Mucosa of rectum (tissue), 2 donors: ENCODE results near the gene KRT72.

Experiments used
- H3K27ac ChIP-seq, 2 donors: one replicate each; pipeline ENCODE4 v1.7.0; 2013; ENCODE audit warnings: inconsistent platforms in 2 of 2, low read depth in 2 of 2, low read length in 2 of 2
- H3K27me3 ChIP-seq, 2 donors: one replicate each; pipeline ENCODE4 v1.7.0; 2013; ENCODE audit warnings: low read length in 2 of 2; ENCODE audit not compliant: control insufficient read depth in 2 of 2, insufficient read depth in 2 of 2
- H3K36me3 ChIP-seq, 2 donors: one replicate each; pipeline ENCODE4 v1.7.0; 2013; ENCODE audit warnings: low read length in 2 of 2; ENCODE audit not compliant: control insufficient read depth in 2 of 2, insufficient read depth in 2 of 2
- H3K4me1 ChIP-seq, 2 donors: one replicate each; pipeline ENCODE4 v1.7.0; 2013; ENCODE audit warnings: low read length in 2 of 2, mild to moderate bottlenecking in 1 of 2; ENCODE audit not compliant: control insufficient read depth in 2 of 2, insufficient read depth in 2 of 2
- H3K4me3 ChIP-seq, 2 donors: one replicate each; pipeline ENCODE4 v1.7.0; 2013; ENCODE audit warnings: low read length in 2 of 2
- H3K9ac ChIP-seq, 2 donors: one replicate each; pipeline ENCODE4 v1.7.0; 2013; ENCODE audit warnings: low read length in 2 of 2, low read depth in 1 of 2, mild to moderate bottlenecking in 1 of 2
- H3K9me3 ChIP-seq, 2 donors: one replicate each; pipeline ENCODE4 v1.7.0; 2013; ENCODE audit warnings: low read length in 2 of 2; ENCODE audit not compliant: control insufficient read depth in 2 of 2
- donor health status: healthy.
- donor health status: Normal muscosa, but diverticular disease.

KRT72 gene

DNA sequence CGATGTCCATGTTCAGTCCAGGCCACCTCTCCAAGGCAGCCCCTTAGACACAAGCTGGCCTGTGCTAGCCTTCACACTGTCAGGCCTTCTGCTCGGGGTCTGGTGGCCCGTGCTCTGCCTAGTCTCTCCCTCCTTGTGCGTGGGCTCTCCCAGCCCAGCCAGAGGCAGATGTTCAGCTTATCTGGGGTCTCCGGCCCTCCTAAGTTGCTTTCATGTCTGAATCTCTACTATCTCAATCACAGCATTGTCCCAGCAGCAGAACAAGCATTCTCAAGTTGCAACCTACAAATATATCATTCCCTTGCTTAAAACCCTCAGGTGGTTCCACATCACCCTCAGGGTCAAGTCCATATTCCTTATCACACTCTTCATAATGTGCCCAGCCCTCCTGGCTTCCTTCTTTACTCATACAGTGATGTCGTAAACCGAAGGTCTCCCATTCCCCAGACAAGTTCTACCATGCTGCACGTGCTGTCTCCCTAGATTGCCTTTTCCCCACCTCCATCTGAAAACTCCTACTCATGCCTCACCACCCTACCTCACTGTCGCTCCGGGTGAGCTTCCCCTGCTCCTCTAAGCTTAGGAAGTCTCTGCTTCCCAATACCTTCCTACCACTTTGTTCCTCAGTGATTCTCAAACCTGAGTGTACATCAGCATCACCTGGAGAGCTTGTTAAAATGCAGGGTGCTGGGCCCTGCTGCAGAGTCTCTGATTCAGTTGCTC is 15.6 kb upstream of the KRT72 start:
- H3K9me3 ChIP-seq: no peaks in the 10 kb centered on the region
- H3K36me3 ChIP-seq: no peaks in the 10 kb centered on the region
- no peak overlapping the region for H3K9ac ChIP-seq
- H3K27me3 ChIP-seq: peaks cover 0 to 3% of the 10 kb centered on the region in 2 donors
- no peak overlapping the region for H3K4me3 ChIP-seq
- no peaks in the 10 kb centered on the region for H3K4me1 ChIP-seq
- H3K27ac ChIP-seq: no peak overlapping the region

GRCh38 chr12:52615912-52616311 is 14.6 kb upstream of the KRT72 start:
- H3K36me3 ChIP-seq: no peaks in the 10 kb centered on the region
- H3K9me3 ChIP-seq: no peaks in the 10 kb centered on the region
- H3K27me3 ChIP-seq: peaks cover 0 to 3% of the 10 kb centered on the region in 2 donors
- H3K4me1 ChIP-seq: no peaks in the 10 kb centered on the region
- H3K4me3 ChIP-seq: no peak overlapping the region
- no peak overlapping the region for H3K27ac ChIP-seq
- no peak overlapping the region for H3K9ac ChIP-seq

DNA sequence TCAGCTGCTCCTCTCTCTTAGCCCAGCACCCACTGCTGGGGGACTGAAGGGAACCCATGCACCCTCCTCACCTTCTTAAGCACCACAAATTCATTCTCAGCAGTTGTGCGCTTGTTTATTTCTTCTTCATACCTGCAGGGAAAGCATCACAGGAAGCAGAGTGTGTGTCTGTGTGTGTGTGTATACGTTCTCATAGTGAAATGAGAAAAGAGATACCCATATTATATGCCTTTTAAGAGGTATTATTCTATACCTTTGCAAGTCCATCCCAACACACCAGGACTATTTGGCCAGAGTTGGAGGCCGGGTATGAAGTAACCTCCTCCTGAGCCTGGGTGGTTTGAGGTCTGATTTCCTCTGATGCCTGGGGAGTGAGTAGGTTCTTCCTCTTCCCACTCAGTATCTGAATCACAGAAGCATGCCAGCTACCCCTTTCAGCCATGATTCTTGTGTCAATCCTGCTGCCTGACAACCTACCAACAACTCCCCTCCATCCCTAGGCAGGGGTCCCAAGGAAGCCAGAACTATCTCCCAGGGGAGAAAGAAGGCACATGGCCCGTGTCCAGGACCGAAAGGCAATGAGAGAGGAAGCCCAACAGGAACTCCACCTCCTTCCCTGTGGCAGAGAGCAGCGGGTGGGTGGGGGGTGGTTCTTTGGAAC is 14.1 kb upstream of the KRT72 start:
- Histone ChIP-seq H3K27ac (no peak overlapping the region), H3K27me3 (peaks cover 4 to 6% of the 10 kb centered on the region in 2 donors), H3K4me1 (no peaks in the 10 kb centered on the region)

DNA sequence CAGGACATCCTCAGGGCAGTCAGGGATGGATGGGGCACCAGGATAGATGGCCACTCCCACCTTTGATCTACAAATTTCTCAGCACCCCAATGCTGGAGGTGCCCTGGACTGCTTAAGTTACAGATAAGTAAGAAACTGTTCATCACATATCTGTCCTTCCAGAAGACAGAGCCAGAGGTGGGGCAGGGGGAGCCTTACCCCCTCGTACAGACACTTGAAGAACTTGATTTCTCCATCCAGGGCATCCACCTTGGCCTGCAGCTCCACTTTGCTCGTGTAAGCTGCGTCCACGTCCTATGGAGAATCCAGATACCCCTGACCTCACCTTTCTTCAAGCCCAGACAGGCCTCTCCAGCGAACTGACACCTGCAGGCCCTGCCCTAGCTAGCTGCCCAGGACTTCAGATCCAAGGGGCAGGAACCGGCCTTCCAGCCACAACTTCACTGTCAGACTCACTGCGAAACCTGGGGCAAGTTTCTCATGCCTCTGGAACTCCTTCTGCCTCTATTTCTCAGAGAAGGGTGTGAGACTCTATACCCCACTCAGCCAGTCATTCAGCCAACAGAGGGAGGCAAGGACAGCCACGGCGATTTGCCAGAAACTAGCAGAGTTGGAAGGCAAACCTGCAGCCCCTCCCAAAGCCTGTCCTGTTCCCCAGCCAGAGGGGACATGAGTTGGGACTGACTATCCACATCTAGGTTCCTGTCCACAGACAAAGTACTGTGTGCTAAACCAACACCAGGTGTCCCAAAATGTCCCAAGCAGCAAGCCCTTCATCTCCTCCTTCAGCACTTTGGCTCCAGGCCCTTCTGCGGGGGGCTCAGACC is 13.3 kb upstream of the KRT72 start:
- Histone ChIP-seq H3K27me3 (peaks cover 4 to 6% of the 10 kb centered on the region in 2 donors), H3K27ac (no peak overlapping the region), H3K4me3 (no peak overlapping the region), H3K36me3 (no peaks in the 10 kb centered on the region), H3K9me3 (no peaks in the 10 kb centered on the region), H3K4me1 (no peaks in the 10 kb centered on the region), H3K9ac (no peak overlapping the region)

More for the DNA sequence above, 14.1 kb upstream of the KRT72 start:
- no peaks in the 10 kb centered on the region for H3K36me3 ChIP-seq
- H3K9ac ChIP-seq: no peak overlapping the region
- no peak overlapping the region for H3K4me3 ChIP-seq
- no peaks in the 10 kb centered on the region for H3K9me3 ChIP-seq

DNA sequence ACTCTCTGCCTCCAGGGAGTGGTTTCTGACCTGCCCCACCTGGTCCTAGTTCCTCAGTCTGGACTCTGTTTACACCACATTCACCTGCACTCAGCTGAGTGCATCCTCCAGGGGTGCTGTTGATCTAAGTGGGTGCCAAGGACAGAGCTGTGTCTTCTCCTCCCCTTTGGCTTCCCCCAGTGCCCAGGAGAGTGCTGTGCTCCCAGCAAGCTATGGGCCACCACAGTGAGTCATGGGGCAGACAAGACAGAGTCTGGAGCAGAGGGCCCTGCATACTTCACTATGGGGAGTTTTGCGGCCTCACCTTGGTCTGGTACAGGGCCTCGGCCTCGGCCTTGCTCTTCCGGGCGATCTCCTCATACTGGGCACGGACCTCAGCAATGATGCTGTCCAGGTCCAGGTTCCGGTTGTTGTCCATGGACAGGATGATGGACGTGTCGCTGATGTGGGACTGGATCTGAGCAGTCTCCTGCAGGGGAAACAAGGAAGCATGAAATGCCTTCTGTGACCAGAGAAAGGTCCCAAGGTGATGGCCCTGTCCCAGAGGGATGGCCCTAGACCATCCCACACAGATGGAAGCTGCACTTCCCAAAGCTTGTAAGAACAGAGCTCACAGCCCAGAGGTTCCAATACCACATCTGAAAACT is 12.2 kb upstream of the KRT72 start:
- Histone ChIP-seq H3K9ac (no peak overlapping the region), H3K4me1 (no peaks in the 10 kb centered on the region), H3K9me3 (no peaks in the 10 kb centered on the region), H3K27ac (no peak overlapping the region), H3K27me3 (peaks cover 4 to 6% of the 10 kb centered on the region in 2 donors), H3K36me3 (no peaks in the 10 kb centered on the region), H3K4me3 (no peak overlapping the region)

GRCh38 chr12:52612431-52613383 is 11.4 kb upstream of the KRT72 start:
- Histone ChIP-seq H3K9ac (no peak overlapping the region), H3K27me3 (peaks cover 4 to 6% of the 10 kb centered on the region in 2 donors), H3K4me3 (no peak overlapping the region), H3K27ac (no peak overlapping the region), H3K9me3 (no peaks in the 10 kb centered on the region), H3K36me3 (no peaks in the 10 kb centered on the region), H3K4me1 (no peaks in the 10 kb centered on the region)

- Histone ChIP-seq H3K4me3 (no peak overlapping the region), H3K36me3 (no peaks in the 10 kb centered on the region), H3K9me3 (no peaks in the 10 kb centered on the region), H3K27me3 (peaks cover 4% of the 10 kb centered on the region in 2 donors), H3K9ac (no peak overlapping the region), H3K4me1 (no peaks in the 10 kb centered on the region), H3K27ac (no peak overlapping the region)
These were observed 9.8 kb upstream of the KRT72 start for GRCh38 chr12:52611080-52611468.

DNA sequence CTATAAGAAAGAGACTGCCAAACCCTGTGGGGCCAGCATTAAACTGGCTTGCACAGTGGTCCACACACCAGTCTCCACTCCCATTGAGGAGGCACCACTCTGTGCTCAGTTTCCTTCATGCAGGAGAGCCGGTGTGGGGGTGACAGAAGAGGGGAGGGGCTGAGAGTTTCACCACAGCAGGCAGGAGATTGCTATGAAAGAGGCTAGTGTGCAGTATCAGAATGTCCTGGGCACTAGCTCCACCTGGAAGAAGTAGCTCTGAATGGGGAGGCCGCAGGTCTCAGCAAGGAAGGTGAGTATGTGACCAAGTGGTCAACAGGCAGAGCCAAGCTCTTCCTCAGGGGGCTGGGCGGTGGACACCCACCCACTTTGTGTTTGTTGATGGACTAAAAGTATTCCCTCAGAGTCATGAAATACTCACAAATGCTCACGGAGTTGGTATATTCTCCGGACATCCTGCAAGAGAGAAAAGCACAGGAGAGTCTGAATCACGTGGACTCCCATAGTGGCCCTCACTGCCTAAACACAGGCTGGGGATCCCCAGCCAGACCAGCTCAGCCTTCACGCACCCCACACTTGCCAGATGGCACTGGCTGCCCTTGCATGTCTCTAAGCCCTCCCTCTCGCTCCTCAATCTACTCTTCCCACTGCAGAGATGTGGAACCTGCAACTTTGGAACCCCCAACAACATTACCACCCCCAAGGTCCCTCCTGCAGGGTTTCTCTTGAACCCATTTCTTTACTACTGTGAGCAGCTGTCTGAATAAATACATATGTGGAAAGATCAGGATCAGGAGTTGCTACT is 7.8 kb upstream of the KRT72 start:
- no peak overlapping the region for H3K27ac ChIP-seq
- no peak overlapping the region for H3K4me3 ChIP-seq
- H3K9me3 ChIP-seq: no peaks in the 10 kb centered on the region
- no peaks in the 10 kb centered on the region for H3K36me3 ChIP-seq
- H3K9ac ChIP-seq: no peak overlapping the region
- no peaks in the 10 kb centered on the region for H3K4me1 ChIP-seq
- H3K27me3 ChIP-seq: peaks cover 3 to 4% of the 10 kb centered on the region in 2 donors

DNA sequence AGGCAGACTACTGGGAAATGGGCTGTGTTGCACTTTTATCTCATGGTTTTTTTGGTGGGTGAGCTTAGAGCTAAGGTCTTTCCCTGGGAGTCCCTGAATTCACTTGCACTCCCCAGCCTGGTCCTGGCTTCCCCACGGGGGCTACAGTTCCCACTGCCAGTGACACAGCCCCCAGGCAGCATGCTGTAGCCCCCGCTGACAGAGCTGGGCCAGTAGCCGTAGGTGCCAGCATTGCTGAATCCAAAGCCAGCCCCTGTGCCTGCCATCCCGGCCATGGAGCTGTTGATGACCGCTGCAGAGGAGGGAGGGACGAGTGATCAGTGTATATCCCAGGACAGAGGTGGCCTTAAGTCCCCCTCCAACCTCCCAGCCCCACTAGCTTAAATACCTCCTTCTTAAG is 6.9 kb upstream of the KRT72 start:
- no peak overlapping the region for H3K9ac ChIP-seq
- no peaks in the 10 kb centered on the region for H3K36me3 ChIP-seq
- H3K27me3 ChIP-seq: peaks cover 3 to 4% of the 10 kb centered on the region in 2 donors
- H3K9me3 ChIP-seq: no peaks in the 10 kb centered on the region
- H3K4me1 ChIP-seq: no peaks in the 10 kb centered on the region
- H3K27ac ChIP-seq: no peak overlapping the region
- H3K4me3 ChIP-seq: no peak overlapping the region
